GM21529 (cell line): ENCODE results near the gene TEP1.
"Not testable (repeated sequence)": the region's sequence is repeated elsewhere in the genome, so short reads cannot be mapped to it uniquely, and the experiment has no call there.

ENCODE experiments used
- ATAC-seq: cut with Tn5 transposase; IDR thresholded peaks from one replicate; pipeline ENCODE4 v1.9.1; 2021; ENCODE audit not compliant: unreplicated experiment

The TEP1 gene

GRCh38 chr14:20412876-20413743 is at the start of gene TEP1:
Gene TEP1 (minus strand): TSS chr14:20413501. CDS start chr14:20408439, 5,062 bp downstream.
- peak; percentile 70 for ATAC-seq

GRCh38 chr14:20461225-20462141 is 48.2 kb upstream of the TEP1 start, which contains the start of gene PIP4P1:
Gene PIP4P1 (minus strand): TSS chr14:20461434. CDS start chr14:20461325, 109 bp downstream.
- ATAC-seq, result peak; percentile 94

- ATAC-seq, result peak; percentile 2
These were observed 47.3 kb upstream of the TEP1 start for GRCh38 chr14:20460458-20461224.

- no peak for ATAC-seq
These were observed 44.9 kb upstream of the TEP1 start for GRCh38 chr14:20458031-20458789.

- no peak for ATAC-seq
These were observed 43.7 kb upstream of the TEP1 start for GRCh38 chr14:20456971-20457370.

GRCh38 chr14:20455355-20456300 is 42.3 kb upstream of the TEP1 start:
- peak; percentile 40 for ATAC-seq

- ATAC-seq, result peak; percentile 84
These were observed 41.4 kb upstream of the TEP1 start, which contains the start of the genes APEX1 and OSGEP for GRCh38 chr14:20454516-20455354. Gene APEX1 (plus strand): TSS chr14:20455226. CDS start chr14:20455646, 420 bp downstream. Gene OSGEP (minus strand): TSS chr14:20454812. CDS start chr14:20454683, 129 bp downstream.

- not testable (repeated sequence) for ATAC-seq
These were observed 39.5 kb upstream of the TEP1 start for GRCh38 chr14:20452831-20453230.

GRCh38 chr14:20446889-20447288 is 33.6 kb upstream of the TEP1 start:
- no peak for ATAC-seq

GRCh38 chr14:20443650-20444049 is 30.3 kb upstream of the TEP1 start:
- not testable (repeated sequence) for ATAC-seq

GRCh38 chr14:20441461-20441860 is 28.2 kb upstream of the TEP1 start:
- no peak for ATAC-seq

- no peak for ATAC-seq
These were observed 27.6 kb upstream of the TEP1 start for GRCh38 chr14:20440882-20441281.

GRCh38 chr14:20440465-20440864 is 27.2 kb upstream of the TEP1 start:
- no peak for ATAC-seq

- no peak for ATAC-seq
These were observed 25.4 kb upstream of the TEP1 start for GRCh38 chr14:20438664-20439063.

- no peak for ATAC-seq
These were observed 23.1 kb upstream of the TEP1 start for GRCh38 chr14:20436363-20436755.

- ATAC-seq, result no peak
These were observed 22.5 kb upstream of the TEP1 start, which contains the start of gene KLHL33 for GRCh38 chr14:20435582-20436362. Gene KLHL33 (minus strand): TSS chr14:20436166. CDS start chr14:20435811, 355 bp downstream.
